Panc1 (cell line): ENCODE measurements around the gene SVOP. TPM values are rescaled to one million over a fixed set of nuclear protein-coding genes. Genes with fewer than 3 reads are reported as not detected.
"Not testable (repeated sequence)": the region's sequence is repeated elsewhere in the genome, so short reads cannot be mapped to it uniquely, and the experiment has no call there.

ENCODE experiments used
- ATAC-seq: fragments of 200-7000 bp; cut with Tn5 transposase; 2 replicates; pipeline ENCODE4 v1.9.1; 2020; ENCODE audit warnings: mild to moderate bottlenecking, moderate library complexity
- BruUV-seq: library from RNA; stranded (reverse); fragments of 400-500 nt; replicated peaks from 2 replicates; lab custom pipeline; 2021; lab: Mats Ljungman, UMichigan
- CTCF ChIA-PET: fragments of 300-600 bp; sonication (Branson Sonifier 250); formaldehyde crosslinking; loops from one replicate; lab custom pipeline; 2022; ENCODE audit warnings: antibody characterized with exemption; lab: Charles Lee
- POLR2A ChIA-PET: fragments of 300-600 bp; sonication (Branson Sonifier 250); formaldehyde crosslinking; loops from one replicate; lab custom pipeline; 2022; ENCODE audit warnings: antibody characterized with exemption; lab: Charles Lee
- DNase-seq: peaks from one replicate; pipeline ENCODE4 v3.0.0-alpha.2; 2010; ENCODE audit warnings: low read depth, low spot score
- H3K27ac ChIP-seq: 2 replicates; pipeline ENCODE4 v1.5.1; 2011; ENCODE audit warnings: mild to moderate bottlenecking, low read length, inconsistent platforms
- H3K27me3 ChIP-seq: fragments of 200-500 bp; sonication (Bioruptor generic); 2 replicates; pipeline ENCODE4 v1.6.0; 2014; ENCODE audit warnings: low read length, inconsistent platforms; ENCODE audit not compliant: control insufficient read depth, insufficient read depth
- H3K36me3 ChIP-seq: fragments of 200-500 bp; sonication (Bioruptor generic); 2 replicates; pipeline ENCODE4 v1.5.1; 2014; ENCODE audit warnings: inconsistent platforms, mild to moderate bottlenecking, low read length, moderate library complexity; ENCODE audit not compliant: control insufficient read depth, insufficient read depth
- H3K4me1 ChIP-seq: 2 replicates; pipeline ENCODE4 v1.5.1; 2011; ENCODE audit warnings: inconsistent platforms, mild to moderate bottlenecking, low read length, moderate library complexity; ENCODE audit not compliant: control insufficient read depth, insufficient read depth
- H3K4me3 ChIP-seq, 2 experiments: 2 replicates each; pipeline ENCODE4 v1.5.1; 2011 to 2012; ENCODE audit warnings: low read depth in 2 of 2, low read length in 2 of 2, mild to moderate bottlenecking in 2 of 2, inconsistent platforms in 1 of 2, moderate library complexity in 1 of 2
- H3K9me3 ChIP-seq: fragments of 200-500 bp; sonication (Bioruptor generic); 2 replicates; pipeline ENCODE4 v1.5.1; 2014; ENCODE audit warnings: low read depth, mild to moderate bottlenecking, inconsistent platforms, low read length, moderate library complexity; ENCODE audit not compliant: control insufficient read depth, insufficient read depth
- CTCF ChIP-seq: fragments of 450-650 bp; IDR thresholded peaks from 2 replicates; pipeline ENCODE4 v1.5.1; 2017; ENCODE audit warnings: mild to moderate bottlenecking
- POLR2AphosphoS5 ChIP-seq: IDR thresholded peaks from 2 replicates; pipeline ENCODE4 v1.6.1; 2012; ENCODE audit warnings: mild to moderate bottlenecking, low read depth, low read length, moderate library complexity
- REST ChIP-seq, 2 experiments: IDR thresholded peaks; 2 replicates each; pipeline ENCODE4 v1.6.1; 2011 to 2012; ENCODE audit warnings: low read depth in 2 of 2, control low read depth in 1 of 2, low read length in 1 of 2, mild to moderate bottlenecking in 1 of 2, moderate library complexity in 1 of 2; ENCODE audit not compliant: insufficient read depth in 1 of 2
- SIN3A ChIP-seq: IDR thresholded peaks from 2 replicates; pipeline ENCODE4 v1.6.1; 2012; ENCODE audit warnings: low read depth, mild to moderate bottlenecking, low read length, moderate library complexity, borderline replicate concordance; ENCODE audit not compliant: insufficient read depth
- TCF7L2 ChIP-seq: IDR thresholded peaks from 2 replicates; pipeline ENCODE4 v1.6.1; 2011; ENCODE audit warnings: mild to moderate bottlenecking, low read depth, low read length, inconsistent platforms
- in situ Hi-C: cut with HindIII; loops from 2 replicates; pipeline ENCODE4 v1.10.0; 2016; ENCODE audit warnings: low sequenced_read_pairs, low pct_unique_long_range_greater_than_20kb
- intact Hi-C: fragments of 100-400 bp; cut with micrococcal nuclease; formaldehyde crosslinking; loops from one replicate; pipeline ENCODE4 v1.10.0; 2022; ENCODE audit not compliant: unreplicated experiment
- total RNA-seq: library from RNA; stranded (reverse); gene quantifications from one replicate; pipeline ENCODE4 v1.2.1, GENCODE V29; 2021; ENCODE audit not compliant: unreplicated experiment

The SVOP gene
- total RNA-seq, 1 experiment from 2014 or later = not detected

- CTCF ChIA-PET = no interaction called here
- Histone ChIP-seq H3K4me1 (no peaks in the 10 kb centered on the region), H3K27me3 (no peaks in the 10 kb centered on the region), H3K27ac (no peak overlapping the region), H3K9me3 (no peaks in the 10 kb centered on the region), H3K4me3 (no peak overlapping the region), H3K36me3 (no peaks in the 10 kb centered on the region)
- POLR2A ChIA-PET = no interaction called here
- TF ChIP-seq TCF7L2 = no peak
- TF ChIP-seq CTCF = no peak
- no peak for TF ChIP-seq SIN3A
- TF ChIP-seq POLR2AphosphoS5 = no peak
- no peak for TF ChIP-seq REST (IDR thresholded peaks at IDR 0.05; ENCODE audit: insufficient read depth in 1 of 2, low read depth in 2 of 2, low read length in 1 of 2)
- BruUV-seq = no TSS peak
- in situ Hi-C loops = no loop called here
- DNase-seq = no peak
- ATAC-seq = no peak
- intact Hi-C loops = no loop called here
Observed at GRCh38 chr12:108995370-108995992, 25.4 kb downstream of the SVOP start.

- intact Hi-C loops, H3K36me3 ChIP-seq, H3K9me3 ChIP-seq, in situ Hi-C loops, ATAC-seq, BruUV-seq, DNase-seq, H3K4me1 ChIP-seq, H3K27ac ChIP-seq, H3K27me3 ChIP-seq, H3K4me3 ChIP-seq: not testable (repeated sequence)
- CTCF ChIA-PET = interaction anchor here (0.6 kb wide), 1 partner anchor 14 kb away, joined by 3 read pairs; no protein-coding TSS in a partner anchor
- POLR2A ChIA-PET = interaction anchor here (0.6 kb wide), 1 partner anchor 13 kb away, joined by 3 read pairs; no protein-coding TSS in a partner anchor
Observed at GRCh38 chr12:108990103-108990502, 30.8 kb downstream of the SVOP start.

DNA sequence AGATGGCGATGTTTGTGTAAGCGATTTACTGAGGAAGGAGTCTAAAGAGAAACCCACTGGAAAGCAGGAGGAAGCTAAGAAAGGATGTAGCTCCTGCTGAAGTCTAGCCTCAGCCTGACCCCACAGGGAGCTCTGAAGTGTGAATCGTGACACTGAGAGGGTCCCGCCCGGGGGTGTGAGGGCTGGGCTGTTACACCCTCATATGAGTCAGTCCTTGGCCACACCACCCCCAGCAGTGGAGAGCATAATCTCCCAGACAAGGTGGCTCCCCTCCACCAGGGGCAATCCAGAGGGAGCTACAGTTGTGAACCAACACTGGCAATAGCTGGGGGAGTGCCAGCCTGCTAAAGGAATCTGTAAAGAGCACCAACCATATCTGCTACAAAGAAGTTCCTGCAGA, 31.5 kb downstream of the SVOP start:
- TF ChIP-seq TCF7L2 (no peak), REST (IDR thresholded peaks at IDR 0.05; ENCODE audit: insufficient read depth in 1 of 2, low read depth in 2 of 2, low read length in 1 of 2) (no peak)
- Histone ChIP-seq H3K27ac (no peak overlapping the region), H3K36me3 (no peaks in the 10 kb centered on the region), H3K27me3 (no peaks in the 10 kb centered on the region), H3K4me3 (no peak overlapping the region), H3K4me1 (no peaks in the 10 kb centered on the region), H3K9me3 (no peaks in the 10 kb centered on the region)
- POLR2A ChIA-PET = interaction anchor here (0.6 kb wide), 1 partner anchor 14 kb away, joined by 3 read pairs; no protein-coding TSS in a partner anchor
- CTCF ChIA-PET = no interaction called here
- no TSS peak for BruUV-seq
- in situ Hi-C loops (no loop called here), intact Hi-C loops (no loop called here)
- DNase-seq (no peak), ATAC-seq (no peak)
